Muscle layer of duodenum (tissue), 2 donors: ENCODE measurements around the gene ABCA1.

Source experiments
- H3K27ac ChIP-seq: one replicate; pipeline ENCODE4 v1.7.0; 2013; ENCODE audit warnings: mild to moderate bottlenecking, low read length
- H3K27me3 ChIP-seq: one replicate; pipeline ENCODE4 v1.7.0; 2013; ENCODE audit warnings: low read depth, mild to moderate bottlenecking, control low read depth, low read length
- H3K36me3 ChIP-seq, 2 donors: one replicate each; pipeline ENCODE4 v1.7.0; 2013; ENCODE audit warnings: low read length in 2 of 2, control low read depth in 1 of 2, mild to moderate bottlenecking in 1 of 2; ENCODE audit not compliant: insufficient read depth in 2 of 2, control insufficient read depth in 1 of 2
- H3K4me1 ChIP-seq, 2 donors: one replicate each; pipeline ENCODE4 v1.7.0; 2013; ENCODE audit warnings: low read length in 2 of 2, mild to moderate bottlenecking in 2 of 2, control low read depth in 1 of 2, moderate library complexity in 1 of 2; ENCODE audit not compliant: insufficient read depth in 2 of 2, control insufficient read depth in 1 of 2
- H3K4me3 ChIP-seq, 2 donors: one replicate each; pipeline ENCODE4 v1.7.0; 2013; ENCODE audit warnings: low read length in 2 of 2, low read depth in 1 of 2, mild to moderate bottlenecking in 1 of 2
- H3K9me3 ChIP-seq, 2 donors: one replicate each; pipeline ENCODE4 v1.7.0; 2013; ENCODE audit warnings: low read length in 2 of 2, control low read depth in 1 of 2, mild to moderate bottlenecking in 1 of 2; ENCODE audit not compliant: control insufficient read depth in 1 of 2
- donor health status: healthy.

The ABCA1 gene

DNA sequence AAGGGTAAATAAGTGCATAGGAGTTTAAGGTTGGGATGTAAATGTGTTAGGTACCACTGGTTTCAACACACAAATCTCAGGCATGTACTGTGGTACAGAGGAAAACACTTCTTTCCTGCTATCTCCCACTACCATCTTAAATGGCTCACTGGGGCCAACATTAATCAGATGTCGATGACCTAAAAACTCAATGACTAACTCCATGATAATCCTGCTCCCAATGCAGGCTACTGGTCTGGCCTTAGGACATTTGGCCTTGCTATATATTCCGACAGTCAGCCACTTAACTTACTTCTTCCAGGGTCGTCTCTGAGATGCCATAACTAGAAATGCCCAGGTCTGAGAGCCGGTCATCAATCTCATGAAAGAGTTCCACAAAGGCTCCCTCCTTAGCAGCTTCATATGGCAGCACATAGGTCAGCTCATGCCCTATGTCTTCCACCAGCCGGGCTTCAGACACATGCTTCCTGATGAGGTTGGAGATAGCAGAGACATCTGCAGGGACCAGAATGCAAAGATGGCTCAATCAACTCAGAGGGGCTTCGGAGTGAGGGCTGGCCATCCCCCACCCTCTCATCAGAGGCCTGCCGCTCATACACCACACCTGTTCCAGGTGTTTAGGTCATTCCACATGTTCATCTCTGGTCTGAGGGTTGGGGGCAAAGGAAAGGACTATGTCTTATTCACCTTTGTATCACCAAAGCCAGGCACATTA, 111.9 kb downstream of the ABCA1 start:
- Histone ChIP-seq H3K4me3 (no peak overlapping the region), H3K9me3 (no peaks in the 10 kb centered on the region), H3K27ac (no peak overlapping the region), H3K27me3 (no peaks in the 10 kb centered on the region), H3K4me1 (peaks cover 0 to 2% of the 10 kb centered on the region in 2 donors), H3K36me3 (peaks cover 84 to 90% of the 10 kb centered on the region in 2 donors)

DNA sequence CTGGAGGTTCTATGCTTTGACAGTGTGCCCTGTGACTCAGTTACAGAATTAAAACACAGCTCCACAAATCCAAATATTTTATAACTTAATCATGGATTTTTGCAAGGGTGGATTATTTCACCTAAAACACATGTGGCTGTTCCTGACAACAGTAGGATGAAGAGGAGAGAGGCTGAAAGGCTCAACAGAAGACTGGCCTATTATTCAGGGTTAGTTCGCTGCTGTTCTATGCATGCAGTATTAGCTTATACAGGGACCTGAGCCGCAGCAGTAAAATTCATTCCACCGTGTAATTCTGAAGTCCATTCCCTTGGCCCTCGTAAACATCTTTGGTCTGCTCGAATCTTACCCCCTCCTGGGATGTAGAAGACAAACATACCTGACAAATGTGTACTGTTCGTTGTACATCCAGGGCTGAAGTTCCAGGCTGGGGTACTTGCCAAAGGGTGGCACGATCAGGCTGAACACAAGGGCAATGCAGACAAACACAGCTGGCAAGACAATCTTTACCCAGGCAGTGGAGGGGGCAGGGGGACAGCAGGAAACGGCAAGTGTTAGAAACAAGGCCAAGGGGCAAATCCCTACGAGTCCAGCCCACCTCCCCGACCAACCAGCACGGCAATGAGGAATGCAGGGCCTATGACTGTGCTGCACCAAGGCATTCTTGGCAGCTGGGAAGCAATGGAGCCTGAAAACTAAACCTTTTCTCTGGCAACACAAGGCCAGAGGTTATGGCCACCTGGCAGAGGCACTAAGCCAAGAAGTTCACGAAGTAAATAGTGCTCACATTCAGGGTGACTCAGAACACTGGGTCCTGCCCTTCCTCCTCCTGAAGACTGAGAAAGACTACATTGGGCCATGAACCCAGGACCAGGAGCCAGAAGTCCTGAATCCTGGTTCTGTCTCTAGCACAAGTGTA, 117.3 kb downstream of the ABCA1 start:
- Histone ChIP-seq H3K4me3 (no peak overlapping the region), H3K4me1 (peaks cover 0 to 6% of the 10 kb centered on the region in 2 donors), H3K27me3 (no peaks in the 10 kb centered on the region), H3K9me3 (no peaks in the 10 kb centered on the region), H3K27ac (peak overlapping the region; percentile 24), H3K36me3 (peaks cover 56 to 63% of the 10 kb centered on the region in 2 donors)

DNA sequence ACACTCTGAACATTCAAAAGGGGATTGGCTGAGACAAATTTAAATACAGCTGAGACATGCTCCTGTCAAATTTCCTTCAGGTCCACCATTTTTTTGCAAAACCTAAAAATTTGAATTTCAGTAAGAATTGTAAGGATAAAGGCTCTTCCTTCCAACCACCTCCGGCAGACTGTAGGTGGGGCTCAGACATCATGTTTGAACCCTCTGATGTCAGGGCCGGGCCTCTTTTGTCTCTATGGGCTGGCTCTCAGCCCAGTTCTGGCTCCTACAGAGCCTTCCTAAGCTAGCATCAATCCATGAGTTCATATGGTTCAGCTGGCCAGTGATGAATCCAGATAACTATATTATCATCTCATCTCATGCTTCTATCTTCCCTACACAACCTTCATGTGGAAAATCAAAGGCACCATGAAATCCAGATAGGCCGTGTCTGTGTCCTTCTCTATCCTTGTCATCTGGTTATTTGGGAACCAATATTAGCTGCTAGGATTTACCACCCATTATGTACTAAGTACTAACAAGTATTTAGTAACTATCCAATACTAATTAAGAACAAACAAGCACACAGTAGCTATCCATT, 119.8 kb downstream of the ABCA1 start:
- Histone ChIP-seq H3K4me3 (no peak overlapping the region), H3K27ac (no peak overlapping the region), H3K36me3 (peaks cover 50 to 63% of the 10 kb centered on the region in 2 donors), H3K27me3 (no peaks in the 10 kb centered on the region), H3K4me1 (peaks cover 0 to 6% of the 10 kb centered on the region in 2 donors), H3K9me3 (no peaks in the 10 kb centered on the region)

DNA sequence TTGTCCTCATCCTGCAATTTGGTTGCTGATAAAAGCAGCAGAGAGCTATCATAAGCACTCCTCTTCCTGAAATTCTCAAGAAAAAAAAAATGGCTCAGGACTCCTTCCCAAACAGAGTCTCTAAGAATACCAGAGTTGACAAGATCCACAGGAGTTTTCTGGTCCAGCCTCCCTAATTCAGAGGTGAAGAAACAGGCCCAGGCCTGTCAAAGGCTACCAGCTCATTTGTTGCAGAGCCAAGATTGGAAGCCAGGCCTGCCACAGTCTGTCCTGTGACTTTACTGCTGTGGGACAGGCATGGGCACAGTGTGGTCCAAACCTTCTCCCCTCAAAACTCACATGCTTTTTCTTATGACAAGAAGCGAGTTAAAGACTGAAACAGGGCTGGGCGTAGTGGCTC, 122.5 kb downstream of the ABCA1 start:
- H3K4me1 ChIP-seq, result no peaks in the 10 kb centered on the region
- H3K27ac ChIP-seq, result no peak overlapping the region
- H3K36me3 ChIP-seq, result peaks cover 55 to 76% of the 10 kb centered on the region in 2 donors
- no peaks in the 10 kb centered on the region for H3K9me3 ChIP-seq
- H3K27me3 ChIP-seq, result no peaks in the 10 kb centered on the region
- H3K4me3 ChIP-seq, result no peak overlapping the region

DNA sequence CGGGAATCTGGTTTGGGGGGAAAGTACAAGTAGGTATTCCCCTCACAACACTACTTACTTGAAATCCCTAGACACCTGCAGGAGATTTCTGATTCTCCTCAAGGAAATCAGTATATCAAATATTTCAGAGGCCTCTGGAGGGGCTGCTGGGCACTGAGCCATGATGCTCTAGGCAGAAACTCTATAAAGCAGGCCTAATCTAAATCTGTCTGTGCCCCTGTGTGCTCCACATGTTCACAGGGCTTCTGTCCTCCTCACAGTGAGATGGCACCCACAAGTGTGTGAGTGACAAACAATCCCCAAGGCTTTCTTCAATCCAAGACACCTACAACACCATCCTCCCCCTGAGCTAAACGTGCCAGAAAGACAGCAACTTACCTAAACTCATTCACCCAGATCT, 125.0 kb downstream of the ABCA1 start:
- Histone ChIP-seq H3K27ac (no peak overlapping the region), H3K36me3 (peaks cover 65 to 81% of the 10 kb centered on the region in 2 donors), H3K4me1 (no peaks in the 10 kb centered on the region), H3K9me3 (no peaks in the 10 kb centered on the region), H3K27me3 (no peaks in the 10 kb centered on the region), H3K4me3 (no peak overlapping the region)

DNA sequence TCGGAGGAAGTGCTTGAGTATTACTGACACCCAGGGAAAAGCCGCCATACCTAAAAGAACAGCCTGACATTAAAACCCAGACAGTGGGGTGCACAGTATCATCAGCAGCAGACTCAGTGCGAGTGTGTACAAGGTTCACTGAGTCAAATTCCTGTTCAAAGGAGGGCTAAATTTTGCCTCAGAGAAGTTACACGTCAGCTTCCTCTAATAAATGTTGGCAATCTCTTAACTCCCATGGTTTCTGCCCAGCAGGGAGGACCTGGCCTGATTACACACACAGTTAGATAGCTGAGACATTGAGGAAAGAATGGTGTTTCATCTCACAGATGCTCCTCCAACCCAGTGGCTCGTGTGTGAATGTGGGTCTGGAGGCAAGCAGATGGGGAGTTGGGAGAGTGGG, 125.8 kb downstream of the ABCA1 start:
- Histone ChIP-seq H3K9me3 (no peaks in the 10 kb centered on the region), H3K36me3 (peaks cover 71 to 86% of the 10 kb centered on the region in 2 donors), H3K4me3 (no peak overlapping the region), H3K27ac (no peak overlapping the region), H3K27me3 (no peaks in the 10 kb centered on the region), H3K4me1 (no peaks in the 10 kb centered on the region)

- H3K27ac ChIP-seq, result no peak overlapping the region
- no peaks in the 10 kb centered on the region for H3K9me3 ChIP-seq
- H3K4me1 ChIP-seq, result no peaks in the 10 kb centered on the region
- peaks cover 82 to 87% of the 10 kb centered on the region in 2 donors for H3K36me3 ChIP-seq
- H3K27me3 ChIP-seq, result no peaks in the 10 kb centered on the region
- no peak overlapping the region for H3K4me3 ChIP-seq
These were observed 127.7 kb downstream of the ABCA1 start for GRCh38 chr9:104800068-104800785.

DNA sequence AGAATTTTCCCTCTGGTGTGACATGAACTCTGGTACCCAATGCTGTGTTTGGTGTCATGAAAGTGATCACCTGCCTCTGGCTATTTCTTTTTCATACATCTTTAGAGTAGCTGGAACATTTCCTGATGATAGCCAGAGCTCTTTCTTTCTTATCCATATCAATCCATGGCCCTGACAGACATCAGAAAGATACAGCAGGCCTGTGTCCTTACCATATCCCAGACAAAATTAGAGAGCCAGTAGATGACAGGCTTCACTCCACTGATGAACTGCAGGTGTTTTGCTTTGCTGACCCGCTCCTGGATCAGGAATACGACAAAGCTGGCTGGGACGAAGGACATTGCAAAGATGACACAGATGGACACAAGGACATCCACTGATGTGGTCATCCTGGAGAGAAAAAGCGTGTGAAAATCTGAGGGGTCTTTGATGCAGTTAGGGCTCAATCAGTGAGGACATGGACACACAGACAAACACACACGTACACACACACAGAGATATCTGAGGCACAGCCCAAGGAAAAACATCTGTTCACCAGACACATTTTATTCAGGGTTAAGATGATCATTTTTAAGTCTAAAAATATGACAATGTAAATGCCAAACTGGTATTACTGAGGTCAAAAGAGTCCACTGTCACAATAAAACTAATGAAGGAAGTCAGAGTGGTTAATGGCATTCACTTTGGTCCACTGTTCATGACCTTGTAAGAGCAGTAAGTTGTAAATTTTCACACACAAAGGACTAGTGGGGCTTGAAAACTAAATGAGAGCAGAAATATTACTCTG, 129.6 kb downstream of the ABCA1 start:
- Histone ChIP-seq H3K27me3 (no peaks in the 10 kb centered on the region), H3K27ac (no peak overlapping the region), H3K9me3 (no peaks in the 10 kb centered on the region), H3K36me3 (peaks cover 85 to 87% of the 10 kb centered on the region in 2 donors), H3K4me3 (no peak overlapping the region), H3K4me1 (no peaks in the 10 kb centered on the region)

GRCh38 chr9:104795857-104796256, 132.1 kb downstream of the ABCA1 start:
- no peak overlapping the region for H3K4me3 ChIP-seq
- no peaks in the 10 kb centered on the region for H3K9me3 ChIP-seq
- no peak overlapping the region for H3K27ac ChIP-seq
- peaks cover 85 to 91% of the 10 kb centered on the region in 2 donors for H3K36me3 ChIP-seq
- no peaks in the 10 kb centered on the region for H3K27me3 ChIP-seq
- H3K4me1 ChIP-seq, result no peaks in the 10 kb centered on the region

- Histone ChIP-seq H3K27me3 (no peaks in the 10 kb centered on the region), H3K27ac (no peak overlapping the region), H3K36me3 (peaks cover 86 to 87% of the 10 kb centered on the region in 2 donors), H3K4me1 (no peaks in the 10 kb centered on the region), H3K9me3 (no peaks in the 10 kb centered on the region), H3K4me3 (no peak overlapping the region)
These were observed 132.9 kb downstream of the ABCA1 start for GRCh38 chr9:104795082-104795481.
